Skin of body (tissue), 2 donors: ENCODE measurements around the gene NIP7. TPM values are rescaled to one million over a fixed set of nuclear protein-coding genes. Genes with fewer than 3 reads are reported as not detected.
"Not testable (repeated sequence)": the region's sequence is repeated elsewhere in the genome, so short reads cannot be mapped to it uniquely, and the experiment has no call there.

Experiments
- DNase-seq: peaks from one replicate; lab custom pipeline; 2025; lab: John Stamatoyannopoulos, UW
- total RNA-seq: library from RNA; depleted of rRNA; stranded (reverse); fragments of >200 nt; gene quantifications from one replicate; pipeline ENCODE4 v1.2.3, GENCODE V29; 2014

The NIP7 gene
- total RNA-seq, 1 donor from 2014 or later, result 16.7 TPM

- DNase-seq, result no peak
Measured at GRCh38 chr16:69344171-69344570, 4.6 kb downstream of the NIP7 start.

- DNase-seq, result no peak
Measured at GRCh38 chr16:69345923-69346322, 6.4 kb downstream of the NIP7 start.

- no peak for DNase-seq
Measured at GRCh38 chr16:69346683-69347082, 7.1 kb downstream of the NIP7 start.

- no peak for DNase-seq
Measured at GRCh38 chr16:69348222-69348621, 8.7 kb downstream of the NIP7 start.

GRCh38 chr16:69349536-69349935 lies 10.0 kb downstream of the NIP7 start:
- no peak for DNase-seq

- no peak for DNase-seq
Measured at GRCh38 chr16:69350536-69351133, 11.1 kb downstream of the NIP7 start.

GRCh38 chr16:69351309-69352027 lies 11.9 kb downstream of the NIP7 start, which contains the start of gene TMED6:
TMED6 (minus strand) TSS chr16:69351786; CDS start chr16:69351753, 33 bp downstream.
- DNase-seq, result no peak

- DNase-seq, result not testable (repeated sequence)
Measured at GRCh38 chr16:69360070-69360469, 20.5 kb downstream of the NIP7 start.

GRCh38 chr16:69363281-69363717 lies 23.7 kb downstream of the NIP7 start:
- no peak for DNase-seq

- no peak for DNase-seq
Measured at GRCh38 chr16:69364088-69364487, 24.5 kb downstream of the NIP7 start.

GRCh38 chr16:69365901-69366300 lies 26.3 kb downstream of the NIP7 start:
- no peak for DNase-seq

- DNase-seq, result no peak
Measured at GRCh38 chr16:69366431-69366830, 26.9 kb downstream of the NIP7 start.

- no peak for DNase-seq
Measured at GRCh38 chr16:69367980-69368379, 28.4 kb downstream of the NIP7 start.

- DNase-seq, result no peak
Measured at GRCh38 chr16:69368866-69369265, 29.3 kb downstream of the NIP7 start.

GRCh38 chr16:69371564-69371963 lies 32.0 kb downstream of the NIP7 start:
- DNase-seq, result no peak

GRCh38 chr16:69373019-69373418 lies 33.4 kb downstream of the NIP7 start:
- DNase-seq, result no peak

GRCh38 chr16:69376393-69377059 lies 37.0 kb downstream of the NIP7 start:
- DNase-seq, result no peak

- DNase-seq, result no peak
Measured at GRCh38 chr16:69378036-69378435, 38.5 kb downstream of the NIP7 start.

- no peak for DNase-seq
Measured at GRCh38 chr16:69378760-69379159, 39.2 kb downstream of the NIP7 start.

GRCh38 chr16:69381231-69381630 lies 41.7 kb downstream of the NIP7 start:
- no peak for DNase-seq

GRCh38 chr16:69382421-69382820 lies 42.8 kb downstream of the NIP7 start:
- DNase-seq, result no peak

GRCh38 chr16:69384974-69385373 lies 45.4 kb downstream of the NIP7 start:
- DNase-seq, result no peak

- no peak for DNase-seq
Measured at GRCh38 chr16:69386596-69386995, 47.0 kb downstream of the NIP7 start.
